Endodermal cell (in vitro differentiated cells): ENCODE results near the gene RETN. TPM values are rescaled to one million over a fixed set of nuclear protein-coding genes. Genes with fewer than 3 reads are reported as not detected.

Experiments used
- DNase-seq: peaks from one replicate; pipeline ENCODE4 v3.0.0-alpha.2; 2017
- H3K27ac ChIP-seq: 2 replicates; pipeline ENCODE4 v1.5.1; 2013; ENCODE audit warnings: mild to moderate bottlenecking, low read depth, low read length, moderate library complexity
- H3K27me3 ChIP-seq: 2 replicates; pipeline ENCODE4 v1.6.1; 2013; ENCODE audit warnings: mild to moderate bottlenecking, low read length, moderate library complexity; ENCODE audit not compliant: insufficient read depth, control insufficient read depth, poor library complexity, severe bottlenecking
- H3K36me3 ChIP-seq: 2 replicates; pipeline ENCODE4 v1.7.0; 2013; ENCODE audit warnings: mild to moderate bottlenecking, low read length, moderate library complexity; ENCODE audit not compliant: control insufficient read depth, insufficient read depth
- H3K4me1 ChIP-seq: one replicate; pipeline ENCODE4 v1.7.0; 2013; ENCODE audit warnings: low read length; ENCODE audit not compliant: control insufficient read depth, insufficient read depth
- H3K4me3 ChIP-seq: 2 replicates; pipeline ENCODE4 v1.5.1; 2013; ENCODE audit warnings: mild to moderate bottlenecking, low read length, moderate library complexity
- H3K9ac ChIP-seq: 2 replicates; pipeline ENCODE4 v1.6.1; 2013; ENCODE audit warnings: mild to moderate bottlenecking, low read length, moderate library complexity; ENCODE audit not compliant: poor library complexity, severe bottlenecking; ENCODE audit errors: extremely low read depth
- H3K9me3 ChIP-seq: 2 replicates; pipeline ENCODE4 v1.6.1; 2013; ENCODE audit warnings: mild to moderate bottlenecking, low read length, moderate library complexity; ENCODE audit not compliant: control insufficient read depth
- H3K27ac Mint-ChIP-seq: 2 replicates; pipeline ENCODE4 v1.8.0; 2020; ENCODE audit warnings: mixed read lengths
- H3K27me3 Mint-ChIP-seq: 2 replicates; pipeline ENCODE4 v1.8.0; 2021; ENCODE audit warnings: mild to moderate bottlenecking, mixed read lengths; ENCODE audit not compliant: insufficient read depth
- H3K36me3 Mint-ChIP-seq: 2 replicates; pipeline ENCODE4 v1.8.0; 2020; ENCODE audit warnings: low read depth, mixed read lengths
- H3K4me1 Mint-ChIP-seq: 2 replicates; pipeline ENCODE4 v1.8.0; 2020; ENCODE audit warnings: mixed read lengths
- H3K4me3 Mint-ChIP-seq: 2 replicates; pipeline ENCODE4 v1.8.0; 2020; ENCODE audit warnings: mild to moderate bottlenecking, moderate library complexity, mixed read lengths
- H3K9me3 Mint-ChIP-seq: 2 replicates; pipeline ENCODE4 v1.8.0; 2020; ENCODE audit warnings: mild to moderate bottlenecking, mixed read lengths
- CTCF ChIP-seq: fragments of 200-600 bp; sonication (generic); conservative IDR thresholded peaks from 2 replicates; pipeline ENCODE4 v1.5.0; 2021; ENCODE audit warnings: antibody characterized with exemption, mild to moderate bottlenecking
- WGBS, 2 experiments: methylation state at CpG; one replicate each; pipeline versions ENCODE4 v1.1.5 to v1.1.7; 2013; ENCODE audit warnings: missing lambda C conversion rate in 2 of 2, mixed read lengths in 1 of 2; ENCODE audit not compliant: insufficient coverage in 1 of 2, insufficient read length in 1 of 2; 5-methylcytosine and 5-hydroxymethylcytosine counted together
- total RNA-seq, 2 donors: library from RNA; stranded (reverse); fragmentation: NEBNext Ultra II Directional in 1 of 2; extraction: Animal tissue kit (Norgen Biotek cat#: 25700) in 1 of 2; gene quantifications; 2 replicates in 1 of 2; 3 replicates in 1 of 2; pipeline ENCODE4 v1.2.1, GENCODE V29; 2021

RETN gene
- total RNA-seq, 2 donors from 2014 or later, result not detected

GRCh38 chr19:7665076-7665475 is 3.8 kb upstream of the RETN start:
- 76 to 88% methylated on average over 3 to 4 of the region's 4 CpGs for WGBS, 2 experiments
- no peak overlapping the region for H3K9ac ChIP-seq
- H3K27ac ChIP-seq, result no peak overlapping the region
- no peaks in the 10 kb centered on the region for H3K36me3 Mint-ChIP-seq
- H3K4me1 Mint-ChIP-seq, result no peaks in the 10 kb centered on the region
- H3K4me1 ChIP-seq, result no peaks in the 10 kb centered on the region
- H3K27ac Mint-ChIP-seq, result no peak overlapping the region
- no peak overlapping the region for H3K4me3 ChIP-seq
- H3K9me3 Mint-ChIP-seq, result no peaks in the 10 kb centered on the region
- peaks cover 34% of the 10 kb centered on the region for H3K27me3 ChIP-seq
- no peak for DNase-seq
- H3K36me3 ChIP-seq, result no peaks in the 10 kb centered on the region
- peaks cover 55% of the 10 kb centered on the region for H3K27me3 Mint-ChIP-seq
- H3K9me3 ChIP-seq, result no peaks in the 10 kb centered on the region
- TF ChIP-seq CTCF, result no peak
- H3K4me3 Mint-ChIP-seq, result no peak overlapping the region

- no peak for TF ChIP-seq CTCF
- Mint-ChIP-seq H3K9me3 (peaks cover 7% of the 10 kb centered on the region), H3K36me3 (no peaks in the 10 kb centered on the region), H3K4me1 (no peaks in the 10 kb centered on the region), H3K4me3 (peak overlapping the region; percentile 54), H3K27me3 (peaks cover 85% of the 10 kb centered on the region), H3K27ac (no peak overlapping the region)
- WGBS, 2 experiments, result 46 to 62% methylated on average over 3 to 9 of the region's 9 CpGs
- H3K9me3 ChIP-seq, result no peaks in the 10 kb centered on the region
- no peaks in the 10 kb centered on the region for H3K4me1 ChIP-seq
- H3K27ac ChIP-seq, result no peak overlapping the region
- no peak overlapping the region for H3K4me3 ChIP-seq
- no peak for DNase-seq
- peaks cover 56% of the 10 kb centered on the region for H3K27me3 ChIP-seq
- no peaks in the 10 kb centered on the region for H3K36me3 ChIP-seq
- H3K9ac ChIP-seq, result no peak overlapping the region
Measured at GRCh38 chr19:7669641-7670040, 792 bp downstream of the RETN start.

DNA sequence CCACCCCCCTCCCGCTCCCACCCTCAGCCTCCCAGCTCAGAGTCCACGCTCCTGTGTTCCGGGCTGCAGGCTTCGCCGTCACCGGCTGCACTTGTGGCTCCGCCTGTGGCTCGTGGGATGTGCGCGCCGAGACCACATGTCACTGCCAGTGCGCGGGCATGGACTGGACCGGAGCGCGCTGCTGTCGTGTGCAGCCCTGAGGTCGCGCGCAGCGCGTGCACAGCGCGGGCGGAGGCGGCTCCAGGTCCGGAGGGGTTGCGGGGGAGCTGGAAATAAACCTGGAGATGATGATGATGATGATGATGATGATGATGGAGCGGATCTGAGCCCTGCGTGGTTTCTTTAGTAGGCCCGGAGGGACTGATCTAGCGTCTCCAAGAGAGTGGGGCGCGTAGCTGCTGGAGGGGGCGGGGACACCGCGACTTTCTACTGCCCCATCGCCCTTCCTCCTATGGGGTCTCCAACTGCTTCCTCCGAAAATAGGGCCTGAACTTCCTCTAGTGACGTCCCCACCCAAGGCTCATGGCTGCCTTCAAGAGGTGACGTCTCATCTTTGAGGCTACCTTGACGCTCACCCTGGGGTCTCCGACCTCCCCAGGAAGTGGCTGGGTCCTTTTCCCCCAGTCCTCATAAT is 1.4 kb downstream of the RETN start:
- WGBS, 2 experiments, result 9 to 12% methylated on average over 18 to 43 of the region's 43 CpGs
- Mint-ChIP-seq H3K36me3 (no peaks in the 10 kb centered on the region), H3K27ac (no peak overlapping the region), H3K4me3 (peak overlapping the region; percentile 54), H3K27me3 (peaks cover 82% of the 10 kb centered on the region), H3K4me1 (no peaks in the 10 kb centered on the region), H3K9me3 (peaks cover 7% of the 10 kb centered on the region)
- Histone ChIP-seq H3K27me3 (peaks cover 56% of the 10 kb centered on the region), H3K4me1 (no peaks in the 10 kb centered on the region), H3K9ac (no peak overlapping the region), H3K36me3 (no peaks in the 10 kb centered on the region), H3K27ac (no peak overlapping the region), H3K4me3 (peak overlapping the region; percentile 76), H3K9me3 (no peaks in the 10 kb centered on the region)
- no peak for TF ChIP-seq CTCF
- DNase-seq, result no peak
